ENCODE measurements around the gene ERVW-1. TPM values are rescaled to one million over a fixed set of nuclear protein-coding genes. Genes with fewer than 3 reads are reported as not detected.

The ERVW-1 gene
- total RNA-seq, 1 experiment from 2014 or later: not detected

DNA sequence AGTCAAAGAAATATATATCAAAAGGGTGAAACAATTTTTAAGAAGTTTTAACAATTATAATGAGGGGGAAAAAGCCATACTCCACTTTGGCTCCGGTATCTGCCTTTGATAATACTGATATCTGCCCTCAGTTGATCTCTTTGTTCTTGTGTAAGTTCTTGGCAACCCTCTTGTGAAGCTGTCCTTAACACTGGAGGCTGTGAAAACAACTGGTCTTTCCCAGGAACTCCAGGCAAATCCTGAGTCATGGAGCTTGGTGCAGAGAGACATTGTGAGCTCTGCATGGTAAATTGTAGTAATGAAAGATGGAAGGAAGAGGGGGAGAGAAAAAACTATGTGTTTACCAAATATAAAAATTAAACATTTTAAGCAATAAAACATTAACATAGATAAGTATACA is 11.9 kb upstream of the ERVW-1 start:
- Histone ChIP-seq H3K9me3 (ENCODE audit: control insufficient read depth, insufficient read depth, low read depth, low read length) (no peaks in the 10 kb centered on the region), H3K27ac (ENCODE audit: low read length) (no peak overlapping the region), H3K27me3 (ENCODE audit: control insufficient read depth, insufficient read depth, low read length) (no peaks in the 10 kb centered on the region), H3K4me1 (ENCODE audit: control insufficient read depth, insufficient read depth, low read length) (no peaks in the 10 kb centered on the region), H3K36me3 (ENCODE audit: control insufficient read depth, insufficient read depth, low read length) (peaks cover 18% of the 10 kb centered on the region), H3K4me3 (ENCODE audit: low read depth in 2 of 2, low read length in 2 of 2) (no peak overlapping the region)
- in situ Hi-C loops (cut with HindIII; ENCODE audit: low pct_unique_long_range_greater_than_20kb, low sequenced_read_pairs): no loop called here
- ATAC-seq (no peak), DNase-seq (ENCODE audit: low read depth, low spot score) (no peak)
- CTCF ChIA-PET: no interaction called here
- intact Hi-C loops (cut with micrococcal nuclease; ENCODE audit: unreplicated experiment): no loop called here
- TF ChIP-seq POLR2AphosphoS5 (IDR thresholded peaks at IDR 0.05; ENCODE audit: low read depth, low read length): no peak
- no peak for TF ChIP-seq CTCF (IDR thresholded peaks at IDR 0.05)
- TF ChIP-seq, protein P1, sequence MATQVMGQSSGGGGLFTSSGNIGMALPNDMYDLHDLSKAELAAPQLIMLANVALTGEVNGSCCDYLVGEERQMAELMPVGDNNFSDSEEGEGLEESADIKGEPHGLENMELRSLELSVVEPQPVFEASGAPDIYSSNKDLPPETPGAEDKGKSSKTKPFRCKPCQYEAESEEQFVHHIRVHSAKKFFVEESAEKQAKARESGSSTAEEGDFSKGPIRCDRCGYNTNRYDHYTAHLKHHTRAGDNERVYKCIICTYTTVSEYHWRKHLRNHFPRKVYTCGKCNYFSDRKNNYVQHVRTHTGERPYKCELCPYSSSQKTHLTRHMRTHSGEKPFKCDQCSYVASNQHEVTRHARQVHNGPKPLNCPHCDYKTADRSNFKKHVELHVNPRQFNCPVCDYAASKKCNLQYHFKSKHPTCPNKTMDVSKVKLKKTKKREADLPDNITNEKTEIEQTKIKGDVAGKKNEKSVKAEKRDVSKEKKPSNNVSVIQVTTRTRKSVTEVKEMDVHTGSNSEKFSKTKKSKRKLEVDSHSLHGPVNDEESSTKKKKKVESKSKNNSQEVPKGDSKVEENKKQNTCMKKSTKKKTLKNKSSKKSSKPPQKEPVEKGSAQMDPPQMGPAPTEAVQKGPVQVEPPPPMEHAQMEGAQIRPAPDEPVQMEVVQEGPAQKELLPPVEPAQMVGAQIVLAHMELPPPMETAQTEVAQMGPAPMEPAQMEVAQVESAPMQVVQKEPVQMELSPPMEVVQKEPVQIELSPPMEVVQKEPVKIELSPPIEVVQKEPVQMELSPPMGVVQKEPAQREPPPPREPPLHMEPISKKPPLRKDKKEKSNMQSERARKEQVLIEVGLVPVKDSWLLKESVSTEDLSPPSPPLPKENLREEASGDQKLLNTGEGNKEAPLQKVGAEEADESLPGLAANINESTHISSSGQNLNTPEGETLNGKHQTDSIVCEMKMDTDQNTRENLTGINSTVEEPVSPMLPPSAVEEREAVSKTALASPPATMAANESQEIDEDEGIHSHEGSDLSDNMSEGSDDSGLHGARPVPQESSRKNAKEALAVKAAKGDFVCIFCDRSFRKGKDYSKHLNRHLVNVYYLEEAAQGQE (IDR thresholded peaks at IDR 0.05; ENCODE audit: insufficient read depth in 1 of 2, low read depth in 2 of 2, low read length in 1 of 2): no peak
- TF ChIP-seq TCF7L2 (IDR thresholded peaks at IDR 0.05; ENCODE audit: low read depth, low read length): no peak
- TF ChIP-seq SIN3A (IDR thresholded peaks at IDR 0.05; ENCODE audit: borderline replicate concordance, insufficient read depth, low read depth, low read length): no peak
- no TSS peak for BruUV-seq (replicated peaks)
- POLR2A ChIA-PET: no interaction called here

DNA sequence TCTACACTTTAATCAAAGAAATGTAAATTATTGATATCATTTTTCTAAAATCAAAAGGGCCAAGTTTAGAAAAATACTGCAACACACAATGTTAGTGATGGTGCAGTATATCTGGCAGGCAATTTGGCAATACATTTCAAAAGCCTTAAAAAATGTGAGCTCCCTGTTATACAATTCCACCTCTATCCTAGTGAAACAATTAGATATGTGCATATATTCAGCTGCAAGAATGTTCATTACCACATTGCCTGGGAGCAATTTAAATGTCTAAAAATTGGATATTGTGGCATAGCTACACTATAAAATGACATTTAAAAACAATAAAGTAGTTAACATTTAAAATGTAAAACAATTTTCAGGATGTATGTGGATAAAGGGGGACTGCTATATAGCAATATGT is 10.1 kb upstream of the ERVW-1 start:
- intact Hi-C loops (cut with micrococcal nuclease; ENCODE audit: unreplicated experiment): no loop called here
- in situ Hi-C loops (cut with HindIII; ENCODE audit: low pct_unique_long_range_greater_than_20kb, low sequenced_read_pairs): no loop called here
- ATAC-seq (no peak), DNase-seq (ENCODE audit: low read depth, low spot score) (no peak)
- no TSS peak for BruUV-seq (replicated peaks)
- Histone ChIP-seq H3K4me3 (ENCODE audit: low read depth in 2 of 2, low read length in 2 of 2) (no peak overlapping the region), H3K36me3 (ENCODE audit: control insufficient read depth, insufficient read depth, low read length) (peaks cover 17% of the 10 kb centered on the region), H3K9me3 (ENCODE audit: control insufficient read depth, insufficient read depth, low read depth, low read length) (no peaks in the 10 kb centered on the region), H3K27ac (ENCODE audit: low read length) (no peak overlapping the region), H3K4me1 (ENCODE audit: control insufficient read depth, insufficient read depth, low read length) (no peaks in the 10 kb centered on the region), H3K27me3 (ENCODE audit: control insufficient read depth, insufficient read depth, low read length) (no peaks in the 10 kb centered on the region)
- TF ChIP-seq POLR2AphosphoS5 (IDR thresholded peaks at IDR 0.05; ENCODE audit: low read depth, low read length) (no peak), TCF7L2 (IDR thresholded peaks at IDR 0.05; ENCODE audit: low read depth, low read length) (no peak), SIN3A (IDR thresholded peaks at IDR 0.05; ENCODE audit: borderline replicate concordance, insufficient read depth, low read depth, low read length) (no peak)
- TF ChIP-seq, protein P1 (IDR thresholded peaks at IDR 0.05; ENCODE audit: insufficient read depth in 1 of 2, low read depth in 2 of 2, low read length in 1 of 2): no peak
- CTCF ChIA-PET: no interaction called here
- POLR2A ChIA-PET: no interaction called here

Data from Panc1 (cell line).